GM19438 (cell line): ENCODE measurements around the gene GUCA2B.

Source experiments
- ATAC-seq: cut with Tn5 transposase; IDR thresholded peaks from one replicate; pipeline ENCODE4 v1.9.1; 2021; ENCODE audit warnings: low read depth; ENCODE audit not compliant: unreplicated experiment

The GUCA2B gene

DNA sequence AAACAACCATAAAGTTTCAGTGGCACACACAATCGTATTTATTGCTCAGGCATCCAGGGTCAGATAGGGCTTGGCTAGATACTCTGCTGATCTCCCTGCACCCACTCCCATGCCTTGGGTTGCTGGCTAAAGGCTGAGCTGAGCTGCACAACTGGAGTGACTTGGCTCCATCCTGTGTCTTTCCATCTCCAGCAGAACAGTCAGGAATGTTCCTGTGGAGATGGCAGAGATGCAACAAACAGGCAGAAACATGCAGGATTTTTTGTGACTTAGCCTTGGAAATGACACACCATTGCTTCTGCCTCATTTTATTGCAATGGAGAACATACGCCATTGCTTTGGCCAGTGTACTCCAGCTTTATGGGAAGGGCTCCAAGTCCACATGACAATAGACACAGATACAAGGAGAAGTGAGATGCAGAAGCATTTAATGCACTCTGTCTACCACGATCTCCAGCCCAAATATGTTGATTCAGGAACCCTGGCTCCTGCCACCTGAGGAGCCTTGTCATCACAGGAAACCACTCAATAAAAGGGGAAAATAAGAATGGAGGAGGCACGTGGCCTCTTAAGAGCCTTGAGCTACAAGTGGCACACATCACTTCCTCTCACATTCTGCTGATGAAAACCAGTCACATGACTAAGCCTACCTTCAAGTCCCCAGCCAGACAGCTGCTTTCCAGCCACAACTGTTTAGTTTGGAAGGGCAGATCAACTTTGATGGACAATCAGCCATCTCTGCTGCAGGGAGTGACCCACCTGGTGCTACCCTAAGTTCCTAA lies 10.1 kb upstream of the GUCA2B start:
- no peak for ATAC-seq

DNA sequence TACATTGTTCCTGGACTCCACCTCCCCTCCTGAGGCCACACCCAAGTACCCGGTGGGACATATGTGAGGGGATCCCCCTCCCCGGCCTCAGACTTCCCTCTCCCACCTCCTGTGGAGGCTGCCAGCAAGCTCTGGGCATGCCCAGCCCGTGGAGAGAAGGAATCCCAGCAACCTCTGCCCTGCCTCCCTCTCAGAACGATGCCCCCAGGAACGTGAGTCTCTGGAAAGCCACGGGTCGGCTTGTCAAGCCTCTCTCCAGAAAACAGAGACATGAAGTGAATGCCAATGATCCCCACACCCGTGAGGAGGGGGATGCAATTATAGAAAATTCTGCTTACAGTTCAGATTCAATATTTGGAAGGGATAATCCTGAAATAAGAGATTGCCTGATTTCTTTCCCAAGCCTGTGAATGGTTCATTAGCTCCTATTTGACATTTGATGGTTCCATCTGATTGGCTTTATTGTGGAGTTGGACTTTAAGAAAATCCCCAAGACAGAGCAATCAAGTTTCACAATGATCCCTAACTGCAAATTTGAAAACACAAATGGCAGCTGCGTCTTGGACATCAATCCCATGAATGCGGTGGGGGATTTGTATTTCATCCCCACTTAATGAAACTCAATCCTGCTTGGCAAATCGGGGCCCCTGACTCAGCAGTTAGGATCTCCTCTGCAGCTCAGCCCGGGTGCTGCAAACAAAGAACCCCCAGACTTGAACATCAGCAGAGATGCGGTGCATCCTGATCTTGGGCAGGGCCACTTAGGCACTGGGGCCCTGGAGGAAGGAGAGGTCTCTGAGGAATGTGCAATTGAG lies 9.1 kb upstream of the GUCA2B start:
- no peak for ATAC-seq

GRCh38 chr1:42144711-42145388 lies 8.4 kb upstream of the GUCA2B start:
- no peak for ATAC-seq

DNA sequence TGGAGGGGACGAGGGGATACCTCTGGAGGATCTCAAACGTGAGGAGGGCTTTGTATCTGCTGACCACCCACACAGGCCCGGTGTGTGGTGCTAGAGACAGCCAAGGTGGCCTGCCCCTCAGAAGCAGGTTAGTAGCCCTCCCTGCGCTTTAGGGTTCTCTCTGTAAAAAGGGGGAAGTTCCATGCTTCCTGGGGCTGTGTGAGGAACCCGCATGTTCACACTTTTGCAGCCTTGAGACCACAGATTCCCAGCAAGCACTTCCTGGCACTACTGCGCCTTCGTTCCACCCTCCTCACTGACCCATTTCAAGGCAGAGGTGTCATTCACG lies 7.9 kb upstream of the GUCA2B start:
- ATAC-seq = no peak

GRCh38 chr1:42145764-42146625 lies 7.2 kb upstream of the GUCA2B start:
- ATAC-seq = no peak

GRCh38 chr1:42146626-42147320 lies 6.4 kb upstream of the GUCA2B start:
- ATAC-seq = no peak

GRCh38 chr1:42148166-42148565 lies 5.0 kb upstream of the GUCA2B start:
- no peak for ATAC-seq

DNA sequence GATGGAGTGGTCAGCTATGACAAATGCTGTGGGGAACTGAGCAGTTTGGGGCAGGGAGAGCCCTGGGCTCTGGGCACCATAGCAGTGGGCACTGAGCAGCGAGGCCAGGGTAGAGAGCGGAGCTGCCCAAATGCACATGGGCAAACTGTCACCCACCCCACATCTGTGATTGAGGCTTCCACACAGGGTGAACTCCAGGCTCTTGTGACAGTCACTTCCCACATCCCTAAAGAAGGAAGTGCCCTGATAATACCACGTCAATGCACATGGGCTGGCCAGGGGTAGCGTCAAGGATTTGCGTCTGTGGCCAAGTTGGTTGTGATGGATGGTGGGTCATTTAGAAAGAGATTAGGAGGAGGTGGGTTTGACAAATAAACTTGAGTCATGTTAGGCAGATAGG lies 2.6 kb upstream of the GUCA2B start:
- ATAC-seq = no peak

DNA sequence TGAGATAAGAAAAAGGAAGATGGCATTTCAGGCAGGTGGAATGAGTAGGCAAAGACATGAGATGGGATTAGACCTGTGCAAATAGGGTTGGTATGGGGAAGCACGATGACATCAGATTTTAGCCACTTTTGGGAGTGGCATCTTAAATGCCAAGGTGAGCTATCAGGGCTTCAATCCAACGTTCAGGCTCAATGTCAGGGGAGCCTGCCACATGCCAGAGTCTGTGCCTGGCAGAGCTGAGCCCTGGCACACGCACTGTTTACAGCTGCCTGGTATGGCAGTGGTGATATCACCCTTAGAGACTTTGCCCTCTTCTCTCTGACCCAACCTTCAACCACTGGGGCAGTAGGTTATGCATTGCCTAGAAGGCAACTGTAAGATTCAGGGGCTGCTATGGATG lies 1.1 kb upstream of the GUCA2B start:
- ATAC-seq = no peak

- no peak for ATAC-seq
These were observed 414 bp downstream of the GUCA2B start for GRCh38 chr1:42153624-42154023.

GRCh38 chr1:42154685-42155084 lies 1.5 kb downstream of the GUCA2B start:
- no peak for ATAC-seq

GRCh38 chr1:42155362-42155761 lies 2.2 kb downstream of the GUCA2B start:
- ATAC-seq = no peak

GRCh38 chr1:42157667-42158066 lies 4.5 kb downstream of the GUCA2B start:
- no peak for ATAC-seq

GRCh38 chr1:42158189-42158588 lies 5.0 kb downstream of the GUCA2B start:
- no peak for ATAC-seq

DNA sequence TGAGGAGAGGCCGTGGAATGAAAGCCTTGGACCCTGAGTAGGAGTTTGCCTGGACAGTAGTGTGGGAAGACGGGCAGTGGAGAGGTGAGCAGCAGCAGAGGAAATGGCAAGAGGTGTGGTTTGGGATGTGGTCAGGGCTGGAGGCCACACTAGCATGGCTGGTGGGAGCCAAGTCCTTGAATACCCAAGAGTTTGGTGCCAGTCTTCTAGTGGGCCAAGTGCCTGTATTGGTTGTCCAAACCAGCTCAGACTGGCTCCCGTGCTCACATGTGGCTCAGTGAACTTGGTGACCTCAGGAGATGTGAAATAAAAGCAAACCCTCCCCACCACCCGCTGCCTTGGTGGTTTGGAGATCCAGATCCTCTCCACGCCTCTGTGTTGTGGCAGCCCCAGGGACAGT lies 9.0 kb downstream of the GUCA2B start:
- ATAC-seq = no peak

DNA sequence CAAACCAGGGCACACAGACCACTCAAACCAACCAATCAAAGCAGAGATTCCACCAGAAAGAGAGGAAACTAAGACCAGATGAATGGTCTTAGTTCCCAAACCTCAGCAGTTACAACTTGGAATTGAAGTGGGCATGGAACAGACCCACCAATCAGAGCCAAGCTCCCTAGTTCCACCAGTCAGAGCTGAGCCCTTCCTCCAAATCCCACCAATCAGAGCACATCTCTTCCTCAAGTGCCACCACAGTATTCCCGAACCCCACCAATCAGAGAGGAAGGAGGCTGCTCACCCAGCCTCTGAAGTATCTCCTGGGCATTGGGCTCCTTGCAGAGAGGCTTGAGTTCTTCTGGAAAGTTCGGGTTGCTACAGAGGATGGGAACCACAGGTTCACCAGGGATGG lies 9.9 kb downstream of the GUCA2B start:
- ATAC-seq = no peak

- no peak for ATAC-seq
These were observed 10.6 kb downstream of the GUCA2B start for GRCh38 chr1:42163536-42164503.

DNA sequence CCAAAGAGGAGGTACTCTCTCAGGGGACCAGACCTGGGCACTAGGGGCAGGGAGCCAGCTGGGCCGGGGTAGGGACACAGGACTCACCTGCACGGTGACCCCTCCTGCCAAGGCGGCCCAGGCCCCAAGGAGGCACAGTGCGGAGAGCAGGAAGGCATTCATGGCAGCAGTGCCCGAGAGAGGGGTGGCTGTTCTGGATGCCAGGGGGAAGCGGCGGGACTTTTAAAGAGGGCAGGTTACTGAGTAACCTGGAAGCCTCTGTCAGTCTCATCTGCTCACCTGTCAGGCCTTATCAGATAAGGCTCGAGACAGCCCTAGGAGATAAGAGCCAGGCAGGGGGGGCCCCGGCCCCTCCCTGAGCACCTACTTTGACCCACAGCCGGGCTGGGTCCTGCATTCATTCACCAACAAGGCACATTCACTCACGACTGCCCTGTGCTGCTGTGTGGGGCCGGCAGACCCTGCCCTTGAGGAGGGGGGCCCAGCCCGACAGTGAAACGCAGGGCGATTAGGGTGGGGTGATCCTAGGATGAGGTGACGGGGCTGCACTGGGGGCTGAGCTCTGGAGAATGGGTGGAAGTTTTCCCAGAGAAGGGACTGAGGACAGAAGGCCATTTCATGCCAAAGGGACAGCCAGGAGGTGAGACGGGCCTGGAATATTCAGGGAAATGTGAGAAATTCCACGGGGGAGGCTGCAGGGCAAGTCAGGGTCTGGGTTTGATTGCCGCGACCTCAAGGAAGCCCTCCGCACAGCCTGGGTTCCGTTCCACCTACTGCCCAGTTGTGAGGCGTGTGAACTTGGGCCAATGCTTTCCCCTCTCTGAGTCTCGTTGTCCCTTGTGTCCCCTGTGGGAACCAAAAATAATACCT lies 11.6 kb downstream of the GUCA2B start, which contains the start of gene GUCA2A:
Gene GUCA2A (minus strand): TSS at position 195 of the 870 bp plus-strand sequence. CDS start 33 bp downstream, at position 162.
- no peak for ATAC-seq
